SK-N-SH (cell line): Measurements from ENCODE around the gene ANKFN1. TPM values are rescaled to one million over a fixed set of nuclear protein-coding genes. Genes with fewer than 3 reads are reported as not detected.

ENCODE experiments used
- CTCF ChIA-PET: fragments of 300-600, 350-600 bp; formaldehyde crosslinking; extraction: SDS; loops from one replicate; lab custom pipeline; 2021; lab: Yijun Ruan, JAX
- POLR2A ChIA-PET: fragments of 350-600 bp; sonication (Branson Sonifier 250); formaldehyde crosslinking; extraction: SDS; loops from one replicate; lab custom pipeline; 2020; ENCODE audit warnings: antibody characterized with exemption, inconsistent platforms; lab: Yijun Ruan, JAX
- DNase-seq: peaks from one replicate; pipeline ENCODE4 v3.0.0; 2012
- H2AFZ ChIP-seq: fragments of 200-600 bp; sonication (generic); 2 replicates; pipeline ENCODE4 v1.8.1; 2016; ENCODE audit warnings: antibody characterized with exemption, mild to moderate bottlenecking, low read depth
- H3F3A ChIP-seq: fragments of 200-600 bp; sonication (generic); replicated peaks from 2 replicates; pipeline ENCODE3; 2016; ENCODE audit warnings: antibody characterized with exemption, mild to moderate bottlenecking; ENCODE audit not compliant: insufficient read depth
- H3K27ac ChIP-seq, 2 experiments: fragments of 200-500 bp in 1 of 2; fragments of 200-600 bp in 1 of 2; sonication (Bioruptor generic) in 1 of 2; sonication (generic), shearing (Covaris generic) in 1 of 2; 2 replicates each; pipeline versions ENCODE4 v1.5.1 to v1.6.1; 2014 to 2016; ENCODE audit warnings: low read depth in 2 of 2, inconsistent platforms in 1 of 2, low read length in 1 of 2, mild to moderate bottlenecking in 1 of 2, mixed read lengths in 1 of 2
- H3K27me3 ChIP-seq: fragments of 200-600 bp; sonication (generic), shearing (Covaris generic); 2 replicates; pipeline ENCODE4 v1.6.1; 2016; ENCODE audit warnings: mixed run types; ENCODE audit not compliant: insufficient read depth
- H3K36me3 ChIP-seq, 2 experiments: fragments of 200-500 bp in 1 of 2; fragments of 200-600 bp in 1 of 2; sonication (Bioruptor generic) in 1 of 2; sonication (generic) in 1 of 2; replicated peaks in 1 of 2; 2 replicates each; pipeline versions ENCODE3 to v1.5.1; 2014 to 2016; ENCODE audit warnings: low read length in 1 of 2, mild to moderate bottlenecking in 1 of 2; ENCODE audit not compliant: insufficient read depth in 2 of 2, control insufficient read depth in 1 of 2
- H3K4me1 ChIP-seq, 2 experiments: fragments of 200-500 bp in 1 of 2; fragments of 200-600 bp in 1 of 2; sonication (Bioruptor generic) in 1 of 2; sonication (generic), shearing (Covaris generic) in 1 of 2; 2 replicates each; pipeline versions ENCODE4 v1.5.1 to v1.6.1; 2014 to 2016; ENCODE audit warnings: low read depth in 1 of 2, low read length in 1 of 2, mixed run types in 1 of 2; ENCODE audit not compliant: insufficient read depth in 2 of 2, control insufficient read depth in 1 of 2
- H3K4me2 ChIP-seq: fragments of 200-600 bp; sonication (generic), shearing (Covaris generic); 2 replicates; pipeline ENCODE4 v1.6.1; 2017; ENCODE audit warnings: mixed run types
- H3K4me3 ChIP-seq, 2 experiments: fragments of 200-500 bp in 1 of 2; fragments of 200-600 bp in 1 of 2; sonication (Bioruptor generic) in 1 of 2; sonication (generic), shearing (Covaris generic) in 1 of 2; 2 replicates each; pipeline versions ENCODE4 v1.5.1 to v1.8.1; 2014 to 2016; ENCODE audit warnings: low read depth in 2 of 2, inconsistent platforms in 1 of 2, low read length in 1 of 2, mild to moderate bottlenecking in 1 of 2, mixed read lengths in 1 of 2, moderate library complexity in 1 of 2
- H3K79me2 ChIP-seq: fragments of 200-600 bp; sonication (generic); 2 replicates; pipeline ENCODE4 v1.8.1; 2017; ENCODE audit warnings: mild to moderate bottlenecking; ENCODE audit not compliant: insufficient read depth
- H3K9ac ChIP-seq: fragments of 200-600 bp; sonication (generic); 2 replicates; pipeline ENCODE4 v1.6.1; 2017; ENCODE audit warnings: mixed run types
- H3K9me2 ChIP-seq: fragments of 200-600 bp; sonication (generic); 2 replicates; pipeline ENCODE4 v1.6.1; 2017; ENCODE audit warnings: mixed run types
- H3K9me3 ChIP-seq: fragments of 200-600 bp; sonication (generic); 2 replicates; pipeline ENCODE4 v1.6.1; 2017; ENCODE audit warnings: mixed run types, mild to moderate bottlenecking, moderate library complexity
- H4K20me1 ChIP-seq: fragments of 200-600 bp; sonication (generic); 2 replicates; pipeline ENCODE4 v1.6.1; 2017; ENCODE audit warnings: mild to moderate bottlenecking, mixed run types; ENCODE audit not compliant: insufficient read depth
- CHD2 ChIP-seq: fragments of 150-350 bp; IDR thresholded peaks from 2 replicates; pipeline ENCODE4 v1.6.1; 2018; ENCODE audit warnings: low read length; ENCODE audit not compliant: partially characterized antibody
- EZH2phosphoT487 ChIP-seq: fragments of 200-600 bp; sonication (generic); IDR thresholded peaks from 2 replicates; pipeline ENCODE4 v1.6.1; 2017; ENCODE audit warnings: low read depth, mixed run types, mild to moderate bottlenecking, antibody characterized with exemption, moderate library complexity, borderline replicate concordance
- GABPA ChIP-seq: IDR thresholded peaks from 2 replicates; pipeline ENCODE4 v1.4.0; 2012; ENCODE audit warnings: low read depth, mild to moderate bottlenecking
- GATA2 ChIP-seq: sonication (generic); formaldehyde crosslinking; IDR thresholded peaks from 2 replicates; pipeline ENCODE4 v1.5.0; 2020; ENCODE audit warnings: mild to moderate bottlenecking, missing genetic modification reagents
- MXI1 ChIP-seq: IDR thresholded peaks from 2 replicates; pipeline ENCODE4 v1.6.1; 2012; ENCODE audit warnings: mild to moderate bottlenecking, low read depth, low read length, improper control_type of control experiment
- RAD21 ChIP-seq: IDR thresholded peaks from 2 replicates; pipeline ENCODE4 v1.6.1; 2012; ENCODE audit warnings: mild to moderate bottlenecking, low read length
- RFX5 ChIP-seq: IDR thresholded peaks from 2 replicates; pipeline ENCODE4 v1.6.1; 2012; ENCODE audit warnings: mild to moderate bottlenecking, improper control_type of control experiment, low read length
- RXRA ChIP-seq: IDR thresholded peaks from 2 replicates; pipeline ENCODE4 v1.4.0; 2012; ENCODE audit warnings: low read depth, mild to moderate bottlenecking, borderline replicate concordance
- SMC3 ChIP-seq: IDR thresholded peaks from 2 replicates; pipeline ENCODE4 v1.6.1; 2012; ENCODE audit warnings: low read depth, low read length, improper control_type of control experiment
- TAF1 ChIP-seq: IDR thresholded peaks from 2 replicates; pipeline ENCODE4 v1.6.1; 2012; ENCODE audit warnings: low read depth, mild to moderate bottlenecking, low read length, moderate library complexity, borderline replicate concordance
- TCF12 ChIP-seq: IDR thresholded peaks from 2 replicates; pipeline ENCODE4 v1.4.0; 2012
- WGBS: methylation state at CpG from one replicate; pipeline ENCODE4 v1.1.6; 2017; ENCODE audit warnings: low lambda C conversion rate; 5-methylcytosine and 5-hydroxymethylcytosine counted together
- polyA plus RNA-seq, 3 experiments: library from polyadenylated mRNA; depleted of rRNA; stranded (reverse); fragments of >200 nt; gene quantifications; 2 replicates each; pipeline ENCODE4 v1.2.3, GENCODE V29; 2012
- TF ChIP-seq, protein P1 (sequence below): IDR thresholded peaks from 2 replicates; pipeline ENCODE4 v1.4.0; 2012; ENCODE audit warnings: low read depth, borderline replicate concordance
- TF ChIP-seq, protein P2 (sequence below): IDR thresholded peaks from 2 replicates; pipeline ENCODE4 v1.6.1; 2012; ENCODE audit warnings: mild to moderate bottlenecking, low read depth, low read length, moderate library complexity
- TF ChIP-seq, protein P3 (sequence below): IDR thresholded peaks from 2 replicates; pipeline ENCODE4; 2012
- TF ChIP-seq, protein P4 (sequence below): fragments of 200-600 bp; sonication (generic); IDR thresholded peaks from 2 replicates; pipeline ENCODE4 v1.6.1; 2017; ENCODE audit warnings: antibody characterized with exemption, mild to moderate bottlenecking, moderate library complexity
- TF ChIP-seq, protein P5 (sequence below): IDR thresholded peaks from 2 replicates; pipeline ENCODE4 v1.4.0; 2012; ENCODE audit warnings: low read depth, borderline replicate concordance

ANKFN1 gene
- polyA plus RNA-seq, 1 of the 3 experiments (the other 2 are of a cell fraction), result 0.07 TPM

DNA sequence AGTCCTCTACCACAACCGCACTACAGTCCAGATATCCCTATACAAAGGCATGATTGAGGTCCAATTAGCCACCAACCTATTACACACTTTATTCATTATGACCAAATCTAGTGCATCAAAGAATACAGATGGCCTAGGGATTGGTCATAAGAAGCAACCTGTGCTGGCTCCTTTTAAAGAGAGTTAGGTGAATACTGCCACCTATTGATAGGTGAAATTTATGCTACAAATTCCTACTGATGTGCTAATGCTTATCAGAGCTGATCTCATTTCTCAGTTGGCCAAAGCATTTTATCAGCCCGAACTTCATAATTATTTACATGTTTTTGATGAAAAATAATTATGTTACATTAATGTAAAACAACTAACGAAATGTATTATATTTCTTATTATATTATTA is 166.3 kb downstream of the ANKFN1 start:
- WGBS, result 26% methylated on average over 3 of the region's 3 CpGs

More for the DNA sequence above, 166.3 kb downstream of the ANKFN1 start:
- POLR2A ChIA-PET, result no interaction called here
- no peak overlapping the region for H3K27ac ChIP-seq
- no peaks in the 10 kb centered on the region for H3K79me2 ChIP-seq
- H4K20me1 ChIP-seq, result no peaks in the 10 kb centered on the region
- no peaks in the 10 kb centered on the region for H3K9me3 ChIP-seq
- H2AFZ ChIP-seq, result no peak overlapping the region
- no peaks in the 10 kb centered on the region for H3K36me3 ChIP-seq
- DNase-seq, result peak; percentile 33
- no peaks in the 10 kb centered on the region for H3K9me2 ChIP-seq
- peaks cover 4% of the 10 kb centered on the region; the same call in 1 of the 2 replicates for H3K27me3 ChIP-seq
- no peaks in the 10 kb centered on the region for H3F3A ChIP-seq
- CTCF ChIA-PET, result interaction anchor here (0.6 to 2.2 kb wide), 23 partner anchors 11 to 796 kb away, joined by 3 to 20 read pairs (median 4); no protein-coding TSS in a partner anchor
- H3K4me1 ChIP-seq, result no peaks in the 10 kb centered on the region
- H3K9ac ChIP-seq, result no peak overlapping the region
- no peak overlapping the region for H3K4me2 ChIP-seq
- no peak overlapping the region for H3K4me3 ChIP-seq
- TF ChIP-seq, protein P1, sequence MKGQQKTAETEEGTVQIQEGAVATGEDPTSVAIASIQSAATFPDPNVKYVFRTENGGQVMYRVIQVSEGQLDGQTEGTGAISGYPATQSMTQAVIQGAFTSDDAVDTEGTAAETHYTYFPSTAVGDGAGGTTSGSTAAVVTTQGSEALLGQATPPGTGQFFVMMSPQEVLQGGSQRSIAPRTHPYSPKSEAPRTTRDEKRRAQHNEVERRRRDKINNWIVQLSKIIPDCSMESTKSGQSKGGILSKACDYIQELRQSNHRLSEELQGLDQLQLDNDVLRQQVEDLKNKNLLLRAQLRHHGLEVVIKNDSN, result no peak
- TF ChIP-seq, protein P2, sequence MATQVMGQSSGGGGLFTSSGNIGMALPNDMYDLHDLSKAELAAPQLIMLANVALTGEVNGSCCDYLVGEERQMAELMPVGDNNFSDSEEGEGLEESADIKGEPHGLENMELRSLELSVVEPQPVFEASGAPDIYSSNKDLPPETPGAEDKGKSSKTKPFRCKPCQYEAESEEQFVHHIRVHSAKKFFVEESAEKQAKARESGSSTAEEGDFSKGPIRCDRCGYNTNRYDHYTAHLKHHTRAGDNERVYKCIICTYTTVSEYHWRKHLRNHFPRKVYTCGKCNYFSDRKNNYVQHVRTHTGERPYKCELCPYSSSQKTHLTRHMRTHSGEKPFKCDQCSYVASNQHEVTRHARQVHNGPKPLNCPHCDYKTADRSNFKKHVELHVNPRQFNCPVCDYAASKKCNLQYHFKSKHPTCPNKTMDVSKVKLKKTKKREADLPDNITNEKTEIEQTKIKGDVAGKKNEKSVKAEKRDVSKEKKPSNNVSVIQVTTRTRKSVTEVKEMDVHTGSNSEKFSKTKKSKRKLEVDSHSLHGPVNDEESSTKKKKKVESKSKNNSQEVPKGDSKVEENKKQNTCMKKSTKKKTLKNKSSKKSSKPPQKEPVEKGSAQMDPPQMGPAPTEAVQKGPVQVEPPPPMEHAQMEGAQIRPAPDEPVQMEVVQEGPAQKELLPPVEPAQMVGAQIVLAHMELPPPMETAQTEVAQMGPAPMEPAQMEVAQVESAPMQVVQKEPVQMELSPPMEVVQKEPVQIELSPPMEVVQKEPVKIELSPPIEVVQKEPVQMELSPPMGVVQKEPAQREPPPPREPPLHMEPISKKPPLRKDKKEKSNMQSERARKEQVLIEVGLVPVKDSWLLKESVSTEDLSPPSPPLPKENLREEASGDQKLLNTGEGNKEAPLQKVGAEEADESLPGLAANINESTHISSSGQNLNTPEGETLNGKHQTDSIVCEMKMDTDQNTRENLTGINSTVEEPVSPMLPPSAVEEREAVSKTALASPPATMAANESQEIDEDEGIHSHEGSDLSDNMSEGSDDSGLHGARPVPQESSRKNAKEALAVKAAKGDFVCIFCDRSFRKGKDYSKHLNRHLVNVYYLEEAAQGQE, result no peak
- TF ChIP-seq RAD21 (peak; percentile 81), GATA2 (CRISPR knock-in tag) (0 out of 2 replicates have a peak, but pooled peaks have one; percentile 13), MXI1 (no peak), EZH2phosphoT487 (no peak), GABPA (no peak), CHD2 (no peak), RFX5 (no peak), SMC3 (peak; percentile 75), TAF1 (no peak), RXRA (no peak; the same call in 1 of the 2 replicates), TCF12 (no peak)
- TF ChIP-seq, protein P3, sequence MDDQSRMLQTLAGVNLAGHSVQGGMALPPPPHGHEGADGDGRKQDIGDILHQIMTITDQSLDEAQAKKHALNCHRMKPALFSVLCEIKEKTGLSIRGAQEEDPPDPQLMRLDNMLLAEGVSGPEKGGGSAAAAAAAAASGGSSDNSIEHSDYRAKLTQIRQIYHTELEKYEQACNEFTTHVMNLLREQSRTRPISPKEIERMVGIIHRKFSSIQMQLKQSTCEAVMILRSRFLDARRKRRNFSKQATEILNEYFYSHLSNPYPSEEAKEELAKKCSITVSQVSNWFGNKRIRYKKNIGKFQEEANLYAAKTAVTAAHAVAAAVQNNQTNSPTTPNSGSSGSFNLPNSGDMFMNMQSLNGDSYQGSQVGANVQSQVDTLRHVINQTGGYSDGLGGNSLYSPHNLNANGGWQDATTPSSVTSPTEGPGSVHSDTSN, result no peak
- TF ChIP-seq, protein P4, sequence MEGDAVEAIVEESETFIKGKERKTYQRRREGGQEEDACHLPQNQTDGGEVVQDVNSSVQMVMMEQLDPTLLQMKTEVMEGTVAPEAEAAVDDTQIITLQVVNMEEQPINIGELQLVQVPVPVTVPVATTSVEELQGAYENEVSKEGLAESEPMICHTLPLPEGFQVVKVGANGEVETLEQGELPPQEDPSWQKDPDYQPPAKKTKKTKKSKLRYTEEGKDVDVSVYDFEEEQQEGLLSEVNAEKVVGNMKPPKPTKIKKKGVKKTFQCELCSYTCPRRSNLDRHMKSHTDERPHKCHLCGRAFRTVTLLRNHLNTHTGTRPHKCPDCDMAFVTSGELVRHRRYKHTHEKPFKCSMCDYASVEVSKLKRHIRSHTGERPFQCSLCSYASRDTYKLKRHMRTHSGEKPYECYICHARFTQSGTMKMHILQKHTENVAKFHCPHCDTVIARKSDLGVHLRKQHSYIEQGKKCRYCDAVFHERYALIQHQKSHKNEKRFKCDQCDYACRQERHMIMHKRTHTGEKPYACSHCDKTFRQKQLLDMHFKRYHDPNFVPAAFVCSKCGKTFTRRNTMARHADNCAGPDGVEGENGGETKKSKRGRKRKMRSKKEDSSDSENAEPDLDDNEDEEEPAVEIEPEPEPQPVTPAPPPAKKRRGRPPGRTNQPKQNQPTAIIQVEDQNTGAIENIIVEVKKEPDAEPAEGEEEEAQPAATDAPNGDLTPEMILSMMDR, result peak; percentile 92
- TF ChIP-seq, protein P5, sequence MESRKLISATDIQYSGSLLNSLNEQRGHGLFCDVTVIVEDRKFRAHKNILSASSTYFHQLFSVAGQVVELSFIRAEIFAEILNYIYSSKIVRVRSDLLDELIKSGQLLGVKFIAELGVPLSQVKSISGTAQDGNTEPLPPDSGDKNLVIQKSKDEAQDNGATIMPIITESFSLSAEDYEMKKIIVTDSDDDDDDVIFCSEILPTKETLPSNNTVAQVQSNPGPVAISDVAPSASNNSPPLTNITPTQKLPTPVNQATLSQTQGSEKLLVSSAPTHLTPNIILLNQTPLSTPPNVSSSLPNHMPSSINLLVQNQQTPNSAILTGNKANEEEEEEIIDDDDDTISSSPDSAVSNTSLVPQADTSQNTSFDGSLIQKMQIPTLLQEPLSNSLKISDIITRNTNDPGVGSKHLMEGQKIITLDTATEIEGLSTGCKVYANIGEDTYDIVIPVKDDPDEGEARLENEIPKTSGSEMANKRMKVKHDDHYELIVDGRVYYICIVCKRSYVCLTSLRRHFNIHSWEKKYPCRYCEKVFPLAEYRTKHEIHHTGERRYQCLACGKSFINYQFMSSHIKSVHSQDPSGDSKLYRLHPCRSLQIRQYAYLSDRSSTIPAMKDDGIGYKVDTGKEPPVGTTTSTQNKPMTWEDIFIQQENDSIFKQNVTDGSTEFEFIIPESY, result no peak
